SK-N-MC (cell line): Measurements from ENCODE around the gene OPRM1.

ENCODE experiments used
- DNase-seq: peaks from one replicate; pipeline ENCODE4 v3.0.0-alpha.2; 2011; ENCODE audit warnings: low read depth, low spot score
- H3K27ac ChIP-seq: fragments of 200-600 bp; sonication (generic); 2 replicates; pipeline ENCODE4 v1.5.1; 2016; ENCODE audit warnings: mixed run types
- H3K36me3 ChIP-seq: fragments of 200-600 bp; sonication (generic); 2 replicates; pipeline ENCODE4 v1.6.1; 2017; ENCODE audit warnings: antibody characterized with exemption, low read length, mixed read lengths; ENCODE audit not compliant: insufficient read depth
- H3K4me3 ChIP-seq: fragments of 200-600 bp; sonication (generic); 2 replicates; pipeline ENCODE4 v1.5.1; 2016
- H3K9ac ChIP-seq: fragments of 200-600 bp; sonication (generic); 2 replicates; pipeline ENCODE4 v1.8.0; 2017; ENCODE audit warnings: mixed run types, mixed read lengths; ENCODE audit not compliant: insufficient read length
- H3K9me3 ChIP-seq: fragments of 200-600 bp; sonication (generic); 2 replicates; pipeline ENCODE4 v1.6.1; 2017; ENCODE audit warnings: low read depth, mild to moderate bottlenecking, antibody characterized with exemption, low read length, moderate library complexity, mixed read lengths
- EZH2 ChIP-seq: fragments of 200-600 bp; sonication (generic); IDR thresholded peaks from one replicate; pipeline ENCODE4 v1.6.1; 2017; ENCODE audit warnings: antibody characterized with exemption
- FOXP2 ChIP-seq: optimal IDR thresholded peaks from 2 replicates; pipeline ENCODE3; 2011; ENCODE audit warnings: mild to moderate bottlenecking, moderate library complexity; ENCODE audit not compliant: insufficient read depth; ENCODE audit errors: extremely low read length, control extremely low read depth
- POLR2AphosphoS5 ChIP-seq: IDR thresholded peaks from 2 replicates; pipeline ENCODE4 v1.6.1; 2012; ENCODE audit warnings: mild to moderate bottlenecking, low read depth, low read length, borderline replicate concordance

OPRM1 gene

DNA sequence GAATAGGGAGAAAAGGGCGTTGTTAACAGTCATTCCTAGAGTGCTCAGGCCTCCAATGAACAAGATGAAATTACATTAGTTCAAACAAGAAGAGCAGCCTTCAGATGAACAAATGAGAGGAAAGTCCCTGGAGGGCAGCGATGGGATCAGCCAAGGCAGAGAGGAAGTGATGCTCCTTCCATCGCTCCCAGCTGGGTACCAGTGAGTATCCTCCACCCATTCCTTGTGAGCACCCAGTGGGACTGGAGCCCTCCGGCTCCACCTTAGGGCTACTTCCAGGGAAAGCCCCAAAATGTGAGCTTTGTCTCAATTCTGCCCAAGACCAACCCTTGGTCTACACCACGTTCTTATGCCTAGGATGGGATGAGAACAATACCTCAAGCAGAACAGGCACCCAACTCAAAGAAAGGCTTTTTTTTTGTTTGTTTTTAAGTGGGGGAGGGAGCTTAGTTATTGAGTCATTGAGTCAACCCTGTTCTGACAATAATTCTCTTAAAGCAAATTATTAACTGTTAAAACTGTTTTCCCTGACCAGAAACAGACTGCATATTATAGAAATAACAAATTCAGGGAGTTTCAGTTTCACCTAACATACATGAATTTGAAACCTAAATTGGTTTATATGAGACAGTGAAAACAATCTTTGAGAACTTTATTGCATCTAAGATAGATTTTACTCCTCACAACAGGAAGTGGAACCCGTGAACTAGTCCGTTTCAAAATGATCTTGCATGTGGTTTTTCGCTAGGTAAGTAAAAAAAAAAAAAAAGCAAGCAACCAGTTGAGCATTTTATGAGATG is 210.7 kb downstream of the OPRM1 start:
- no peaks in the 10 kb centered on the region for H3K9me3 ChIP-seq
- H3K36me3 ChIP-seq, result no peaks in the 10 kb centered on the region
- no peak for DNase-seq
- no peak overlapping the region for H3K9ac ChIP-seq
- TF ChIP-seq FOXP2, result no peak
- no peak overlapping the region for H3K27ac ChIP-seq
- peak overlapping the region; percentile 54 for H3K4me3 ChIP-seq

DNA sequence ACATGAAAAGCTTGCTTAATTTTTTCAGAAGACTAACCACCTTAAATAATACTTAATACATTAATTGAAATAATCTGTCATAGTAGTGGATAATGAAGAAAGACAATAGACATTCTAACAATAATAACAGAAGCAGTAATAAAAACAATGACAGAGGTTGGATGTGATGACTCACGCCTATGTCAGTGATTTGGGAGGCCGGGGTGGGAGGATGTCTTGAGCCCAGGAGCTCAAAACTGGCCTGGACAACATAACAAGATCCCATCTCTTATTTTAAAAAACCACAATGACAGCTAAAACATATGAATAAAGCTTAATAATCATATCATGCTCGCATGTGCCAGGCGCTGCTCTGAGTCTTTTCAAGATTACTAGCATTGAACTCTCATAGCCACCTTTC is 212.1 kb downstream of the OPRM1 start:
- no peaks in the 10 kb centered on the region for H3K36me3 ChIP-seq
- no peaks in the 10 kb centered on the region for H3K9me3 ChIP-seq
- no peak overlapping the region for H3K27ac ChIP-seq
- no peak overlapping the region for H3K4me3 ChIP-seq
- H3K9ac ChIP-seq, result no peak overlapping the region
- TF ChIP-seq FOXP2 (no peak), EZH2 (no peak), POLR2AphosphoS5 (no peak)
- DNase-seq, result no peak

DNA sequence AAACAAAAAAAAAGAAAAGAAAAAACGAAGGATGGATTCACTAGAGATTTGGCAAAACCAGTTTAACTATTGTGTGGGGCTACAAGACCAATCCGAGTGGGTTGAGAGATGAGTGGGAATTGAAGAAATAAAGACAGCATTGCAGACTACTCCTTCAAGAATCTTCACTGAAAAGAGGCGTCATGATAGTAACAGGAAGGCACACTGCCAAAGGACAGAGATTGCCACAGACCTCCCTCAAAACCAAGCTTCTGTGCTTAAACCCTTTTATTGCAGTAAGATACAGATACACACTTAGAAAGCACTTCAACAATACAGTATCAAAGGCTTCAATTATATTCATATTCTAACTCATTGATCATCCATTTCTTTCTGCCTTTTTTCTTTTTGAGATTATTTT is 213.6 kb downstream of the OPRM1 start:
- no peak for DNase-seq
- no peak overlapping the region for H3K27ac ChIP-seq
- H3K9me3 ChIP-seq, result no peaks in the 10 kb centered on the region
- H3K4me3 ChIP-seq, result no peak overlapping the region
- no peaks in the 10 kb centered on the region for H3K36me3 ChIP-seq
- TF ChIP-seq EZH2 (no peak), FOXP2 (no peak), POLR2AphosphoS5 (no peak)
- H3K9ac ChIP-seq, result no peak overlapping the region

DNA sequence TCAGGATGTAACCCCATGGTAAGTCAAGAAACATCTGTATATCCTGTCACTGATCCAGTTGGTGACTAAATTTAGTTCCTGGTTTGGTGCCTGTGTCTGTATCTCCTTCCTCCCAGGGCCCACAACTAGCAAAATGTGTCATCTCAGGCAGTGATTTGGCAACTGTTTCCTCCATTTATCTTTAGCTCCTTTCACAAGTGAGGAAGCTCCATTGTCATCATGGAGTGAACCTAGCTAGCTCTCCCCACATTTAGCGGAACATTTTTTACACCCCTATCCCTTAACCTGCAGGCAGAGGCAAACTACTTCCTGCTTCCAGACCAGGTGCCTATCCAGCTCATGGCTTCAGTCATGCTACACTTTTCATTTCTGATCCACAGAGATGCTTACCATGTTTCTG is 218.0 kb downstream of the OPRM1 start:
- no peak for DNase-seq

DNA sequence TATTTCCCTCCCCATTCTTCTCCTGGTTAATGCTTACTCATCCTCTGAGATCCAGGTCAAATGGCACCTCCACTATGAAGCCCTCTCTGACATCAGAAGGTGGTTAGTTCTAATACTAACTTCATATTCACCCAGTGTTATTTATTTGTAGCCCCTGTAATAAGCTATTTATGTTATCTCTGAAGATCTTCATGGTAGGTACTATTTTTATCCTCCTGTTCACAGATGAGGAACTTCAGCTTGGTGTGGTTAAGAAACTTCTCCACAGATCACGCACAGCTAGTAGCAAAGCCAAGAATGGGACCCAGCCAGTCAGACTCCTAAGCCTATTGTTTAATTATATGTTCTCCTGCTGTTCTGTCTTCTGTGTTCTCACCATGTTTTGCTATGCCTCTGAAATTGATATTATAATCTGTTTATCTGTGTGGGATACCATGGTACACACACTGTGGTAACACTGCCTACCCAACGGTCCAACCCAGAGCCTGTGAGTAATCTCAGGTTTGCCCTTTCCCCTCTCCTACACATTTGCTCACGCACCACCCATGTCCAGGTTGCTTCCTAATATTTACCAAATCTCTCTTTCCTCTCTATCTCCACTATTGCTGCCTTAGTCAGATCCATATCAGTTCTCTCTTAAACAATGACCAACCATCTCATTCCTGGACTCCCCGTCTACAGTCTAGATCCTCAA is 219.2 kb downstream of the OPRM1 start:
- TF ChIP-seq FOXP2, result no peak
- TF ChIP-seq EZH2, result no peak
- TF ChIP-seq POLR2AphosphoS5, result no peak

More for the DNA sequence above, 218.0 kb downstream of the OPRM1 start:
- Histone ChIP-seq H3K4me3 (no peak overlapping the region), H3K9ac (no peak overlapping the region), H3K27ac (no peak overlapping the region), H3K36me3 (no peaks in the 10 kb centered on the region), H3K9me3 (no peaks in the 10 kb centered on the region)
- TF ChIP-seq POLR2AphosphoS5 (no peak), EZH2 (no peak), FOXP2 (no peak)

GRCh38 chr6:154261688-154262397 is 222.8 kb downstream of the OPRM1 start:
- Histone ChIP-seq H3K9ac (no peak overlapping the region), H3K27ac (no peak overlapping the region), H3K4me3 (no peak overlapping the region), H3K36me3 (no peaks in the 10 kb centered on the region), H3K9me3 (no peaks in the 10 kb centered on the region)
- TF ChIP-seq FOXP2, result no peak
- no peak for TF ChIP-seq EZH2
- no peak for TF ChIP-seq POLR2AphosphoS5
- no peak for DNase-seq

More for the DNA sequence above, 219.2 kb downstream of the OPRM1 start:
- H3K27ac ChIP-seq, result no peak overlapping the region
- H3K9me3 ChIP-seq, result no peaks in the 10 kb centered on the region
- H3K4me3 ChIP-seq, result no peak overlapping the region
- H3K9ac ChIP-seq, result no peak overlapping the region
- no peak for DNase-seq
- no peaks in the 10 kb centered on the region for H3K36me3 ChIP-seq

DNA sequence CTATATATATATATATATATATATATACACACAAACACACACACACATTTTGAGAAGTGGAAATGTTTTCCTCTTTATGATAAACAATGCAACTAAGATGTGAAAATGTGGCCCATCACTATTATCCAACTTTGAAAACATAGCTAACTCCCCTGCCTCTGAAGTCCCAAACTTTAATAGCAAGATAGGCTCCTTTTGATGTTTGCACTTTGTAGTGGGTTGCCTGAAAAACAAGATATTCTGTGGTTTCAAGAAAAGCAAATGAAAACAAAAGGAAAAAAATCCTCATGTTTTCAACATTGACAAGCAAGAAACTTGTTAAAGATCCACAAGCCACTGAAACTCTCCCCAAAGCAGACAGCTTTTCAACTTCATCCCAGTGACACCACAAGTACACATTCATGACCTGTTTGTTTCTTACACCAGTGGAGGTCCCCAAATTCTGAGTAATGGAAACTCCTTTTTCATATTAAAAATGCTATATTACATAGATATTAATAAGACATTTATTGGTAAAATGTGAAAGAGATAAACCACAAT is 227.6 kb downstream of the OPRM1 start:
- TF ChIP-seq POLR2AphosphoS5 (no peak), FOXP2 (no peak)
- Histone ChIP-seq H3K9me3 (no peaks in the 10 kb centered on the region), H3K27ac (no peak overlapping the region), H3K4me3 (no peak overlapping the region), H3K36me3 (no peaks in the 10 kb centered on the region), H3K9ac (no peak overlapping the region)
- no peak for DNase-seq

DNA sequence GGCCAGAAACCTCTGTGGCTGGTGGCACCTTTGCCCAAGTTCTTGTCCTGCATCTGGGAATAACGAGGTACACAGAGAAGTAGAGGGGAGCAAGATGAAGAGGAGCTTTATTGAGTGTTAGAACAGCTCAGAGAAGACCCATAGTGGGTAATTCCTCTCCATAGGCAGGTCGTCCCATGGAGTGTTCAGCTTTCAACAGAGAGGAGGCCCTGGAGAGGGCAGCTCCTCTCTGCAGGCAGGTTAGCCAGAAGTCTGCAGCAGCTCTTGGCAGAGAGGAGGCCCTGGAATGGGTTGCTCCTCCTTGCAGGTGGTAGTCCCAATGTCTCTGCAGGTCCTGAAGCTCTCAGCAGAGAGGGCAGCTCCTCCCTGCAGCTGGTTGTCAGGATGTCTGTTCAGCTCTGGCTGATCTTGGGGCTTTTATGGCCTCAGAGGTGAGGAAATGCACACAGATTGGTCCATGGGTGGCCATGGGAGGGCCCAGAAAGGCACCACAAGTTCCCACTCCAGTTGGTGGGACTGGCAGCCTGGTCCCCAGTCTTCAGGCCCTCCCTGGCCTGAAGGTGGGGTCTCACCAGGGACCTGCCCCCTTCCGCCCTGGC is 228.6 kb downstream of the OPRM1 start:
- Histone ChIP-seq H3K4me3 (no peak overlapping the region), H3K27ac (no peak overlapping the region), H3K9me3 (no peaks in the 10 kb centered on the region), H3K9ac (no peak overlapping the region), H3K36me3 (no peaks in the 10 kb centered on the region)
- DNase-seq, result no peak
- TF ChIP-seq POLR2AphosphoS5 (no peak), EZH2 (no peak), FOXP2 (no peak)
